ENCODE measurements around the gene GNB1L.

GNB1L gene

GRCh38 chr22:19841641-19842392 lies 12.9 kb downstream of the GNB1L start:
- H3K27ac ChIP-seq (replicated peaks): no peak overlapping the region
- H3K27me3 ChIP-seq (ENCODE audit: insufficient read depth, poor library complexity, severe bottlenecking): no peaks in the 10 kb centered on the region

GRCh38 chr22:19840955-19841640 lies 13.6 kb downstream of the GNB1L start:
- DNase-seq (ENCODE audit: low read depth in 1 of 2, low spot score in 1 of 2): no peak
- Histone ChIP-seq H3K4me3 (replicated peaks; ENCODE audit: insufficient read depth, low read length) (no peak overlapping the region), H3K27ac (replicated peaks) (no peak overlapping the region), H3K27me3 (ENCODE audit: insufficient read depth, poor library complexity, severe bottlenecking) (no peaks in the 10 kb centered on the region)
- TF ChIP-seq POLR2AphosphoS5 (IDR thresholded peaks at IDR 0.05; ENCODE audit: low read depth) (no peak), REST (IDR thresholded peaks at IDR 0.05; ENCODE audit: insufficient replicate concordance, low read depth) (no peak), SPI1 (IDR thresholded peaks at IDR 0.05; ENCODE audit: borderline replicate concordance, low read depth) (no peak), GABPA (IDR thresholded peaks at IDR 0.05; ENCODE audit: low read depth) (no peak)
- TF ChIP-seq, protein P1, sequence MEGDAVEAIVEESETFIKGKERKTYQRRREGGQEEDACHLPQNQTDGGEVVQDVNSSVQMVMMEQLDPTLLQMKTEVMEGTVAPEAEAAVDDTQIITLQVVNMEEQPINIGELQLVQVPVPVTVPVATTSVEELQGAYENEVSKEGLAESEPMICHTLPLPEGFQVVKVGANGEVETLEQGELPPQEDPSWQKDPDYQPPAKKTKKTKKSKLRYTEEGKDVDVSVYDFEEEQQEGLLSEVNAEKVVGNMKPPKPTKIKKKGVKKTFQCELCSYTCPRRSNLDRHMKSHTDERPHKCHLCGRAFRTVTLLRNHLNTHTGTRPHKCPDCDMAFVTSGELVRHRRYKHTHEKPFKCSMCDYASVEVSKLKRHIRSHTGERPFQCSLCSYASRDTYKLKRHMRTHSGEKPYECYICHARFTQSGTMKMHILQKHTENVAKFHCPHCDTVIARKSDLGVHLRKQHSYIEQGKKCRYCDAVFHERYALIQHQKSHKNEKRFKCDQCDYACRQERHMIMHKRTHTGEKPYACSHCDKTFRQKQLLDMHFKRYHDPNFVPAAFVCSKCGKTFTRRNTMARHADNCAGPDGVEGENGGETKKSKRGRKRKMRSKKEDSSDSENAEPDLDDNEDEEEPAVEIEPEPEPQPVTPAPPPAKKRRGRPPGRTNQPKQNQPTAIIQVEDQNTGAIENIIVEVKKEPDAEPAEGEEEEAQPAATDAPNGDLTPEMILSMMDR (IDR thresholded peaks at IDR 0.05; ENCODE audit: insufficient read depth, low read length): no peak

More at GRCh38 chr22:19841641-19842392, 12.9 kb downstream of the GNB1L start:
- TF ChIP-seq POLR2AphosphoS5 (IDR thresholded peaks at IDR 0.05; ENCODE audit: low read depth) (no peak), SPI1 (IDR thresholded peaks at IDR 0.05; ENCODE audit: borderline replicate concordance, low read depth) (no peak), REST (IDR thresholded peaks at IDR 0.05; ENCODE audit: insufficient replicate concordance, low read depth) (no peak), GABPA (IDR thresholded peaks at IDR 0.05; ENCODE audit: low read depth) (no peak)
- TF ChIP-seq, protein P1 (IDR thresholded peaks at IDR 0.05; ENCODE audit: insufficient read depth, low read length): no peak
- H3K4me3 ChIP-seq (replicated peaks; ENCODE audit: insufficient read depth, low read length): no peak overlapping the region
- DNase-seq (ENCODE audit: low read depth in 1 of 2, low spot score in 1 of 2): no peak

GRCh38 chr22:19840059-19840458 lies 14.6 kb downstream of the GNB1L start:
- TF ChIP-seq GABPA (IDR thresholded peaks at IDR 0.05; ENCODE audit: low read depth): no peak
- no peak for DNase-seq (ENCODE audit: low read depth in 1 of 2, low spot score in 1 of 2)
- no peak overlapping the region for H3K4me3 ChIP-seq (replicated peaks; ENCODE audit: insufficient read depth, low read length)
- no peak overlapping the region for H3K27ac ChIP-seq (replicated peaks)
- H3K27me3 ChIP-seq (ENCODE audit: insufficient read depth, poor library complexity, severe bottlenecking): no peaks in the 10 kb centered on the region

GRCh38 chr22:19837915-19838314 lies 16.8 kb downstream of the GNB1L start:
- Histone ChIP-seq H3K4me3 (replicated peaks; ENCODE audit: insufficient read depth, low read length) (no peak overlapping the region), H3K27ac (replicated peaks) (no peak overlapping the region), H3K27me3 (ENCODE audit: insufficient read depth, poor library complexity, severe bottlenecking) (no peaks in the 10 kb centered on the region)
- no peak for DNase-seq (ENCODE audit: low read depth in 1 of 2, low spot score in 1 of 2)
- TF ChIP-seq POLR2AphosphoS5 (IDR thresholded peaks at IDR 0.05; ENCODE audit: low read depth) (no peak), REST (IDR thresholded peaks at IDR 0.05; ENCODE audit: insufficient replicate concordance, low read depth) (no peak), GABPA (IDR thresholded peaks at IDR 0.05; ENCODE audit: low read depth) (no peak), SPI1 (IDR thresholded peaks at IDR 0.05; ENCODE audit: borderline replicate concordance, low read depth) (no peak)
- TF ChIP-seq, protein P1 (IDR thresholded peaks at IDR 0.05; ENCODE audit: insufficient read depth, low read length): no peak
